Measurements from ENCODE around the gene ACAD8. TPM values are rescaled to one million over a fixed set of nuclear protein-coding genes. Genes with fewer than 3 reads are reported as not detected.
A peak's percentile ranks its signal among the peaks of the same experiment; 100 is the strongest.

Gene ACAD8
- total RNA-seq, 1 donor from 2014 or later, result 17.9 TPM

DNA sequence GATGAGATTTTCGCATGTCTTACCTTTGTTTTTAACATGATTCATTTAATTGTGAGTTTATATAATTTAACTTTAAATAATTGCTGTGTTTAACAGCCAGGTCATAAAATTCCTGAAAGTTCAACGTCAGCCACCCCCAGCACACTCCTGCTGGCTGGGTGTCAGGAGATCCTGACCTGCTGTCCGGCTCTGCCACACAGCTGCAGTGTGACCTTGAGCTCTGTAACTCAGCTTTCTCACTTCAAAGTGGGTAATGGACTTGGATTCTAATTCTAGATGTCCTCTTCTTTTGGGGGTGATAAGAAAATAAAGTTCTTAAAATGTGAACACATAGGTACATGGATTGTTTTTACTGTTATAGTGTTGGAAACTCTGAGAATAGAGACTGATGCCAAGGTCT lies 18.0 kb upstream of the ACAD8 start:
- Histone ChIP-seq H3K27me3 (ENCODE audit: control insufficient read depth, insufficient read depth, low read length) (no peaks in the 10 kb centered on the region), H3K4me3 (ENCODE audit: low read depth, low read length) (no peak overlapping the region), H3K36me3 (ENCODE audit: control insufficient read depth, insufficient read depth, low read length) (no peaks in the 10 kb centered on the region)
- TF ChIP-seq CTCF (IDR thresholded peaks at IDR 0.05; ENCODE audit: insufficient read depth, low read length, severe bottlenecking), result no peak
- FAIRE-seq (no peak), DNase-seq (ENCODE audit: low read depth) (no peak)

- no peak for FAIRE-seq
- Histone ChIP-seq H3K27me3 (ENCODE audit: control insufficient read depth, insufficient read depth, low read length) (no peaks in the 10 kb centered on the region), H3K4me3 (ENCODE audit: low read depth, low read length) (no peak overlapping the region), H3K36me3 (ENCODE audit: control insufficient read depth, insufficient read depth, low read length) (peaks cover 2% of the 10 kb centered on the region)
- no peak for DNase-seq (ENCODE audit: low read depth)
- no peak for TF ChIP-seq CTCF (IDR thresholded peaks at IDR 0.05; ENCODE audit: insufficient read depth, low read length, severe bottlenecking)
Measured at GRCh38 chr11:134236834-134237556, 16.4 kb upstream of the ACAD8 start.

DNA sequence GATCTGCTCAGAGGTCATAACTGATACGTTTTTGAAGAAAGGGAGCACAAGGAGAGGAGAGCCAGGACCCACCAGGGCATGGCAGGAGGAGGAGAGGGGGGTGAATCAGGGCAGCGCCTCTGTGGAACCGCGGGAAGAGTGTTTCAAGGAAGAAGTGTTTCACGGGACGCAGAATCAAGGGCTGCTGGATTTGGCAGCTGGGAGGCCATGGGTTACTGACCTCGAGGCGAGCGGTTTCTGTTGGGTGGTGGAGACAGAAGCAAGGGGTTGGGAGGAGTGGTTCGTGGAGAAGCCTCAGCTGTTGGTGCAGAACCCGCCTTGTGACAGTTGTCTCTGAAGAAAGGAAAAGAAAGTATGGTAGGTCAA lies 15.8 kb upstream of the ACAD8 start:
- Histone ChIP-seq H3K27me3 (ENCODE audit: control insufficient read depth, insufficient read depth, low read length) (no peaks in the 10 kb centered on the region), H3K4me3 (ENCODE audit: low read depth, low read length) (no peak overlapping the region), H3K36me3 (ENCODE audit: control insufficient read depth, insufficient read depth, low read length) (peaks cover 2% of the 10 kb centered on the region)
- FAIRE-seq (no peak), DNase-seq (ENCODE audit: low read depth) (no peak)
- TF ChIP-seq CTCF (IDR thresholded peaks at IDR 0.05; ENCODE audit: insufficient read depth, low read length, severe bottlenecking), result no peak

DNA sequence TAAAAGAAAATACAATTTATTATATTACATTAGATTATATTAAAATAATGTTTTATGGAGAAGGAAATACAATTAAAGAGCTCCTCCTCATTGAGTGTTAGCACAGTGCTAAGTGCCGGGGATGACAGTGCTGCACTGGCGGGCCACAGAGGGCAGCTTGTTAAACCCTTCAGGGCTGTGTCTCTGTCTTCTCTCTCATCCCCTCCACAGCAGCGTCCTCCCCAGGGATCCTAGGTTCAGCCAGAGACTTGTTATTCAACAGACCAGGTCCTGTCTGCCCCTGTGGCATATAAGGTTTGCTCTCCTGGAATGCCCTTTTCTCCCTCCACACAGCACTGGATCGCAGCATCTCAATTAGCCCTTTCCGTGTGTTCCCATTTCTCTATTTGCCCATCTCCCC lies 14.4 kb upstream of the ACAD8 start:
- FAIRE-seq (no peak), DNase-seq (ENCODE audit: low read depth) (no peak)
- no peaks in the 10 kb centered on the region for H3K27me3 ChIP-seq (ENCODE audit: control insufficient read depth, insufficient read depth, low read length)
- H3K36me3 ChIP-seq (ENCODE audit: control insufficient read depth, insufficient read depth, low read length), result peaks cover 6% of the 10 kb centered on the region
- no peak for TF ChIP-seq CTCF (IDR thresholded peaks at IDR 0.05; ENCODE audit: insufficient read depth, low read length, severe bottlenecking)
- no peak overlapping the region for H3K4me3 ChIP-seq (ENCODE audit: low read depth, low read length)

DNA sequence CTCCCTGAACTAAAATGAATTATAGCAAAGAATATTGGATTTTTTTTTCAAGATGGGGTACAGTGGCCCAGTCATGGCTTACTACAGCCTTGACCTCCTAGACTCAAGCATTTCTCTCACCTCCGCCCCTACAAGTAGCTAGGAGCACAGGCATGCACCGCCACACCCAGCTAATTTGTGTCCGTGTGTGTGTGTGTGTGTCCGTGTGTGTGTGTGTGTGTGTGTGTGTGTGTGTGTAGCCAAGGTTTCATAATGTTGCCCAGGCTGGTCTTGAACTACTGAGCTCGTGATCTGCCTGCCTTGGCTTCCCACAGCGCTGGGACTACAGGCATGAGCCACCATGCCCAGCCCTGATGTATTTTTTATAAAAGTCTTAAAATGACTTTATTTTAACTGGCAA lies 12.8 kb upstream of the ACAD8 start:
- H3K36me3 ChIP-seq (ENCODE audit: control insufficient read depth, insufficient read depth, low read length), result peaks cover 9% of the 10 kb centered on the region
- no peaks in the 10 kb centered on the region for H3K27me3 ChIP-seq (ENCODE audit: control insufficient read depth, insufficient read depth, low read length)
- FAIRE-seq (no peak), DNase-seq (ENCODE audit: low read depth) (no peak)
- no peak for TF ChIP-seq CTCF (IDR thresholded peaks at IDR 0.05; ENCODE audit: insufficient read depth, low read length, severe bottlenecking)
- no peak overlapping the region for H3K4me3 ChIP-seq (ENCODE audit: low read depth, low read length)

- FAIRE-seq (no peak), DNase-seq (ENCODE audit: low read depth) (peak; percentile 62)
- Histone ChIP-seq H3K27me3 (ENCODE audit: control insufficient read depth, insufficient read depth, low read length) (no peaks in the 10 kb centered on the region), H3K4me3 (ENCODE audit: low read depth, low read length) (no peak overlapping the region), H3K36me3 (ENCODE audit: control insufficient read depth, insufficient read depth, low read length) (peaks cover 11% of the 10 kb centered on the region)
- TF ChIP-seq CTCF (IDR thresholded peaks at IDR 0.05; ENCODE audit: insufficient read depth, low read length, severe bottlenecking), result no peak
Measured at GRCh38 chr11:134242376-134242775, 11.0 kb upstream of the ACAD8 start.
